Retinal pigment epithelial cell (primary cell): ENCODE measurements around the gene CCNB1IP1.

Experiments used
- DNase-seq: peaks from one replicate; pipeline ENCODE4 v3.0.0-alpha.2; 2010; ENCODE audit warnings: low read depth
- H3K4me3 ChIP-seq: 2 replicates; pipeline ENCODE4 v1.5.1; 2011; ENCODE audit warnings: mild to moderate bottlenecking, low read length, control low read depth, moderate library complexity
- TF ChIP-seq, protein P1 (sequence below): conservative IDR thresholded peaks from 2 replicates; pipeline ENCODE4 v1.5.1; 2011; ENCODE audit warnings: low read depth, low read length, control low read depth, inconsistent platforms

Gene CCNB1IP1

GRCh38 chr14:20332788-20333493 is at the start of gene CCNB1IP1:
TSS of gene CCNB1IP1 (minus strand) at chr14:20333279. CDS start at chr14:20316523, 16,756 bp downstream.
- TF ChIP-seq, protein P1, sequence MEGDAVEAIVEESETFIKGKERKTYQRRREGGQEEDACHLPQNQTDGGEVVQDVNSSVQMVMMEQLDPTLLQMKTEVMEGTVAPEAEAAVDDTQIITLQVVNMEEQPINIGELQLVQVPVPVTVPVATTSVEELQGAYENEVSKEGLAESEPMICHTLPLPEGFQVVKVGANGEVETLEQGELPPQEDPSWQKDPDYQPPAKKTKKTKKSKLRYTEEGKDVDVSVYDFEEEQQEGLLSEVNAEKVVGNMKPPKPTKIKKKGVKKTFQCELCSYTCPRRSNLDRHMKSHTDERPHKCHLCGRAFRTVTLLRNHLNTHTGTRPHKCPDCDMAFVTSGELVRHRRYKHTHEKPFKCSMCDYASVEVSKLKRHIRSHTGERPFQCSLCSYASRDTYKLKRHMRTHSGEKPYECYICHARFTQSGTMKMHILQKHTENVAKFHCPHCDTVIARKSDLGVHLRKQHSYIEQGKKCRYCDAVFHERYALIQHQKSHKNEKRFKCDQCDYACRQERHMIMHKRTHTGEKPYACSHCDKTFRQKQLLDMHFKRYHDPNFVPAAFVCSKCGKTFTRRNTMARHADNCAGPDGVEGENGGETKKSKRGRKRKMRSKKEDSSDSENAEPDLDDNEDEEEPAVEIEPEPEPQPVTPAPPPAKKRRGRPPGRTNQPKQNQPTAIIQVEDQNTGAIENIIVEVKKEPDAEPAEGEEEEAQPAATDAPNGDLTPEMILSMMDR = no peak
- peak; percentile 78 for DNase-seq
- peak within 1 kb of the TSS; percentile 80 for H3K4me3 ChIP-seq

DNA sequence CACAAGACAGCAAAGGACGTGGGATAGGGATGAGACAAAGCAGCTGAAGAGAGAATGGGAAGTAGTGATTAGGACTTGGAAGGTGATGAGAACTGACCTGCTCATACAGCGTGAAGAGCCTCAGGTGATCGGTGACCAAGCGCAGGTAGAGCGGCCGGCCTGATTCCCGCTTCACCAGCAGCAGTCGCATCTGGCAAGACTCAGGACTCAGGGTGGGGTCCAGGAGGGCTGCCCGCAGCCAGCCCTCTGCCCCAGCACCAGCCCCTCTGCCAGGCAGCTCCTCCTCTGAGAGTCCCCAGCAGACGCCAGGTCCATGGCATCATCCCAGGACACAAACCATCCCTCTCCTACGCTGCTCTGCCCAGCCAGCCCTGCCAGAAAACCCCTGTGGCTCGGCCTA is 49.4 kb upstream of the CCNB1IP1 start:
- TF ChIP-seq, protein P1 = no peak
- no peak overlapping the region for H3K4me3 ChIP-seq
- DNase-seq = no peak

GRCh38 chr14:20381341-20381740 is 48.3 kb upstream of the CCNB1IP1 start:
- TF ChIP-seq, protein P1 = no peak
- no peak for DNase-seq
- H3K4me3 ChIP-seq = no peak overlapping the region

GRCh38 chr14:20380681-20381080 is 47.6 kb upstream of the CCNB1IP1 start:
- no peak overlapping the region for H3K4me3 ChIP-seq
- TF ChIP-seq, protein P1 = no peak
- no peak for DNase-seq

GRCh38 chr14:20379743-20380142 is 46.7 kb upstream of the CCNB1IP1 start:
- TF ChIP-seq, protein P1 = no peak
- H3K4me3 ChIP-seq = no peak overlapping the region
- no peak for DNase-seq

- no peak overlapping the region for H3K4me3 ChIP-seq
- TF ChIP-seq, protein P1 = no peak
- DNase-seq = no peak
Measured at GRCh38 chr14:20377171-20377570, 44.1 kb upstream of the CCNB1IP1 start.

- TF ChIP-seq, protein P1 = no peak
- no peak overlapping the region for H3K4me3 ChIP-seq
- DNase-seq = no peak
Measured at GRCh38 chr14:20376071-20376588, 43.1 kb upstream of the CCNB1IP1 start.
